Esophagus (tissue), 2 donors: Measurements from ENCODE around the gene DAB2IP. TPM values are rescaled to one million over a fixed set of nuclear protein-coding genes. Genes with fewer than 3 reads are reported as not detected.

ENCODE experiments used
- H3K27ac ChIP-seq, 2 donors: one replicate each; pipeline ENCODE4 v1.5.1; 2013; ENCODE audit warnings: low read depth in 2 of 2, mild to moderate bottlenecking in 2 of 2, inconsistent platforms in 1 of 2, low read length in 1 of 2, moderate library complexity in 1 of 2
- H3K27me3 ChIP-seq, 2 donors: one replicate each; pipeline ENCODE4 v1.6.1; 2013; ENCODE audit warnings: low read length in 2 of 2, control low read depth in 1 of 2, mild to moderate bottlenecking in 1 of 2; ENCODE audit not compliant: insufficient read depth in 2 of 2, control insufficient read depth in 1 of 2
- H3K36me3 ChIP-seq, 2 donors: one replicate each; pipeline ENCODE4 v1.6.1; 2013; ENCODE audit warnings: low read length in 1 of 2; ENCODE audit not compliant: control insufficient read depth in 2 of 2, insufficient read depth in 2 of 2
- H3K4me1 ChIP-seq, 2 donors: one replicate each; pipeline ENCODE4 v1.6.1; 2013; ENCODE audit warnings: low read length in 1 of 2; ENCODE audit not compliant: control insufficient read depth in 2 of 2, insufficient read depth in 2 of 2
- H3K4me3 ChIP-seq, 2 donors: one replicate each; pipeline ENCODE4 v1.5.1; 2013; ENCODE audit warnings: low read length in 2 of 2, mild to moderate bottlenecking in 2 of 2, low read depth in 1 of 2, moderate library complexity in 1 of 2
- H3K9me3 ChIP-seq, 2 donors: one replicate each; pipeline ENCODE4 v1.6.1; 2013; ENCODE audit warnings: mild to moderate bottlenecking in 2 of 2, low read depth in 1 of 2, low read length in 1 of 2, moderate library complexity in 1 of 2; ENCODE audit not compliant: control insufficient read depth in 2 of 2, insufficient read depth in 1 of 2
- WGBS, 2 donors: extraction: QIAGEN DNeasy Blood & Tissue Kit; methylation state at CpG; one replicate each; pipeline ENCODE4 v1.1.7; 2013; 5-methylcytosine and 5-hydroxymethylcytosine counted together
- polyA plus RNA-seq, 2 donors: library from polyadenylated mRNA; stranded (reverse); fragments of 200-250 nt; gene quantifications; one replicate each; pipeline ENCODE4 v1.2.3, GENCODE V29; 2013
- donor health status: healthy with polysubstance abuse.
- donor health status: Bipolar disorder and iron deficiency.

DAB2IP gene
- polyA plus RNA-seq, 2 donors = 16.7 to 26.4 TPM

DNA sequence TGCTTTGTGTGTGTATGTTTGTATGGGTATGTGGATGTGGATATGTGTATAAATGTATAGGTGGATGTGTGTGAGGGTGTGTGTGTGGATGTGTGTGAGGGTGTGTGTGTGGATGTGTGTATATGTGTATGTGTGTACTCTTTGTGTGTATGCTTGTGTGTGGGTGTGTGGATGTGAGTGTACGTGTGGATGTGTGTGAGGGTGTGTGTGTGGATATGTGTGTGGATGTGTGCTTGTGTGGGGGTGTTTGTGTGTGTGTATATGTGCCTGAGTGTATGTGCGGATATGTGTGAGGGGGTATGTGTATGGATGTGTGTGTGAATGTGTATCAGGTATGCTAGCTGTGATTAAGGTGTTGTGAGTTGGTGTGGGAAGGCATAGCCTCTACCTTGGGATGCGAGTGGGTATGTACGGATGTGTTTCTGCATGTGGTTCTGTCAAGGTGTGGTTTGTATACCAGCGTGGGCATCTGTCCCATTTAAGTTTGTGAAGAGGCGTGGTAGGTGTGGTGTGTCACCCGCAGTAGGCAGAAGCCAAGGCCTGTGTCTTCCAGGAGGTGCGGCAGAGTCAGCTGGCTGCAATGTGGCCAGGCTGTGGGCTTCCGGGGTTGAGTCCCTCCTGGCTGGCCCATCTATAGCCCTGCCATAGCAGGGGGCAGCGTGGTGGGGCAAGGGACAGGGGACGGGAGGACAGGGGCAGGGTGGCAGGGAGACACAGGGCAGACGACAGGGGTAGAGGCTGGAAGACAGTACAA lies 155.8 kb downstream of the DAB2IP start:
- Histone ChIP-seq H3K27ac (no peak overlapping the region), H3K4me1 (peaks cover 0 to 7% of the 10 kb centered on the region in 2 donors), H3K36me3 (no peaks in the 10 kb centered on the region), H3K9me3 (no peaks in the 10 kb centered on the region), H3K4me3 (no peak overlapping the region), H3K27me3 (no peaks in the 10 kb centered on the region)
- WGBS, 2 donors = 41 to 62% methylated on average over 12 of the region's 12 CpGs

- Histone ChIP-seq H3K4me3 (no peak overlapping the region), H3K4me1 (peaks cover 0 to 7% of the 10 kb centered on the region in 2 donors), H3K27ac (no peak overlapping the region), H3K27me3 (no peaks in the 10 kb centered on the region), H3K36me3 (no peaks in the 10 kb centered on the region), H3K9me3 (no peaks in the 10 kb centered on the region)
- WGBS, 2 donors = 66 to 74% methylated on average over 16 of the region's 16 CpGs
These were observed 156.4 kb downstream of the DAB2IP start for GRCh38 chr9:121807823-121808278.

GRCh38 chr9:121808781-121809180 lies 157.3 kb downstream of the DAB2IP start:
- Histone ChIP-seq H3K4me3 (no peak overlapping the region), H3K27ac (no peak overlapping the region), H3K9me3 (no peaks in the 10 kb centered on the region), H3K36me3 (no peaks in the 10 kb centered on the region), H3K4me1 (peaks cover 0 to 7% of the 10 kb centered on the region in 2 donors), H3K27me3 (no peaks in the 10 kb centered on the region)
- WGBS, 2 donors = 62 to 89% methylated on average over 4 of the region's 4 CpGs

DNA sequence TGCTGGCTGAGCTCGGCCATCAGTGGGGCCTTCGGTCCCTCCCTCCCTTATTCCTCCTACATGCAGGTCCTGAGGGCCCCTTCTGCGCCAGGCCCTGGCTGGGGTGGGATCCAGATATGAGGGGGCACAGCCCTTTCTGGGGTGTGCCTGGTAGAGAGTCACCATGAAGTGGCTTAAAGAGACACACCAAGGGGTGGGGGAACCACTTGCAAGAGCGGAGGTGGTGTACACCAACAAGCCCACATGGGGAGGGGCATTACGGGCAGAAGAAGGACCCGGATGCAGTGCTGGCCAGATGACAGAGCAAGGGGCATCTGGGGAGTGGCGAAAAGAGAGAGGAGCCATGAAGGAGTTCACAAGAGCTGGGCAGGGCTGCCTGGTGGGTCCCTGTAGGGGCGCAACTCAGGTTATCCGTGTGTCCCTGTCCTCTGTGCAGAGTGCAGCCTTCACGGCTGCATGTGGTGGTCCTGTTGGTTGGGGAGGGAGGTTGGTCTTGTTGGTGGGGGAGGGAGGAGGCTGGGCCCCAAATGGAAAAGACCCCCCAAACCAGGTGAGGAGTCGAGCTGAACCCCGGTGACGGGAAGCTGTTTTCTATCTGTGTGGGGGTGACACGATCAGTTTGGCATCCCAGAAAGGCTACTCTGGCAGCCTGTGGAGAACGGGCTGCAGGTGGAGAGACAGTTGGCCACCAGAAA lies 158.1 kb downstream of the DAB2IP start:
- no peaks in the 10 kb centered on the region for H3K9me3 ChIP-seq
- H3K27ac ChIP-seq = no peak overlapping the region
- no peaks in the 10 kb centered on the region for H3K36me3 ChIP-seq
- H3K4me1 ChIP-seq = peaks cover 0 to 7% of the 10 kb centered on the region in 2 donors
- no peak overlapping the region for H3K4me3 ChIP-seq
- no peaks in the 10 kb centered on the region for H3K27me3 ChIP-seq
- 94 to 95% methylated on average over 15 of the region's 15 CpGs for WGBS, 2 donors

DNA sequence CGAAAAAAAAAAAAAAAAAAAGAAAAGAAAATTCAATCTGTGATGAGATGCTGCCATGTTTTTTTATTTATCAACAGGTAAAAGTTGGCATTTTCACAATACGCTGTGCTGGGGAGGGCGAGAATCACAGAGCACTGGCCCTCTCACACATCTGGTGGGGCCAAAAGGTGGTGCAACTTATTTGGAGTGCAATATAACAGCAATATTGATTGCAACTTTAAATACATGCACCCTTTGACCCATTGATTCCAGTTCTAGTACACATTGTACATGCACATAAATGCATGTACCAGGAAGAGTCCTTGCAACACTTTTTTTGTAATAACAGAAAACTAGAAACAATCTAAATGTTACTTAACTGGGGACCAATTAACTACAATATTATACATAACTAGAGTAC lies 159.1 kb downstream of the DAB2IP start:
- WGBS, 2 donors = 87 to 92% methylated on average over 3 of the region's 3 CpGs
- Histone ChIP-seq H3K36me3 (no peaks in the 10 kb centered on the region), H3K27ac (no peak overlapping the region), H3K4me3 (no peak overlapping the region), H3K4me1 (peaks cover 0 to 7% of the 10 kb centered on the region in 2 donors), H3K27me3 (no peaks in the 10 kb centered on the region), H3K9me3 (no peaks in the 10 kb centered on the region)

- no peaks in the 10 kb centered on the region for H3K27me3 ChIP-seq
- H3K4me1 ChIP-seq = peaks cover 0 to 7% of the 10 kb centered on the region in 2 donors
- H3K27ac ChIP-seq = no peak overlapping the region
- H3K36me3 ChIP-seq = no peaks in the 10 kb centered on the region
- H3K9me3 ChIP-seq = no peaks in the 10 kb centered on the region
- no peak overlapping the region for H3K4me3 ChIP-seq
- WGBS, 2 donors = 80 to 84% methylated on average over 9 of the region's 9 CpGs
These were observed 159.7 kb downstream of the DAB2IP start for GRCh38 chr9:121811140-121811539.

DNA sequence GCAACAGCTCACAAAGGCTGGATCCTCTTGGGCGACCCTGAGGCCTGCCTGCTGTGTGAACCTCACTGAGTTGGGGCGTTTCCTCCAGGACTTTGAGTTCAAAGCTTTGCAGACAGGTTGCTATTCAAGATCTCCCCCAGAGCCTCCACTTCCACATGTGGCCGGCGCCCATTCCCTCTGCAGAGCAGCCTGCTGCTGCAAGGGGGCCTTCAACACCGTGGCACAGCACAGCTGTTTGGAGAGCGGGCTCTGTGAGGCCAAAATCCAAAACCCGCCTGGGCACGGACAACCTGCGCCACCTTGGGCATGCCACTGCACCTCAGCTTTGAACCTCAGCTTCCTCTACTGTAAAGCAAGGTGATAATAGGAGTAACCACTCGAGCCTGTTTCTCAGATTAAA lies 160.3 kb downstream of the DAB2IP start:
- H3K9me3 ChIP-seq = no peaks in the 10 kb centered on the region
- no peaks in the 10 kb centered on the region for H3K36me3 ChIP-seq
- peaks cover 0 to 7% of the 10 kb centered on the region in 2 donors for H3K4me1 ChIP-seq
- no peak overlapping the region for H3K4me3 ChIP-seq
- 87 to 90% methylated on average over 10 of the region's 10 CpGs for WGBS, 2 donors
- H3K27me3 ChIP-seq = no peaks in the 10 kb centered on the region
- no peak overlapping the region for H3K27ac ChIP-seq

DNA sequence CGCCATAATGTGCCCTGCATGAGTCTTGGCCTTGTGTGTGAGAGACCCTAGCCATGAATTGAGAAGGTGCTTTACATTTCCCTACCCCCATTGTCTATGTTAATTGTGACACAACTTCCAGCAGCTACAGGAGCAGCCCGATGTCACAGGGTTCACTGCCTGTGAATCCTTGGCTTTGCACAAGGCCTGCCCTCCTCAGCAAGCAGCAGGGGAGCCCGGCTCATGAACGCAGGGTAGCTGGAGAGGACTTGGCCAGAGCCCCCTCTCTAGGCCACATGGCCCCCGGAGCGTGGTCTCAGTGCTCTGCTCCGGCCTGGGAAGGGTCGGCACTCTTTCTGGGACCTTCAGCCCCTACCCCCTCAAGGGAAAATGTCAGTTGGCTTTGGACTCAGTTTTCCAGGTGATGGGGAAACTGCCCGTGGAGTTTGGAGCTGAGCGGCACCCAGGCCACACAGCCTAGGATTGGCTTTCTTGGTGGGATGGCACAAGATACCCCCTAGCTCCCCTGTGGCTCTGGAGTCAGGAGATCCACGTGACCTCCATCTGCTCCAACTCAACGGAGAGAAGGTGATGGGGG lies 160.8 kb downstream of the DAB2IP start:
- H3K9me3 ChIP-seq = no peaks in the 10 kb centered on the region
- no peak overlapping the region for H3K4me3 ChIP-seq
- 86 to 91% methylated on average over 12 of the region's 12 CpGs for WGBS, 2 donors
- no peaks in the 10 kb centered on the region for H3K36me3 ChIP-seq
- H3K4me1 ChIP-seq = peaks cover 0 to 3% of the 10 kb centered on the region in 2 donors
- no peak overlapping the region for H3K27ac ChIP-seq
- no peaks in the 10 kb centered on the region for H3K27me3 ChIP-seq

GRCh38 chr9:121813519-121814210 lies 162.2 kb downstream of the DAB2IP start:
- Histone ChIP-seq H3K27ac (no peak overlapping the region), H3K36me3 (no peaks in the 10 kb centered on the region)
- 86 to 88% methylated on average over 13 of the region's 13 CpGs for WGBS, 2 donors

More at GRCh38 chr9:121813519-121814210, 162.2 kb downstream of the DAB2IP start:
- Histone ChIP-seq H3K4me1 (no peaks in the 10 kb centered on the region), H3K4me3 (no peak overlapping the region), H3K27me3 (no peaks in the 10 kb centered on the region), H3K9me3 (no peaks in the 10 kb centered on the region)
